H9 (cell line): ENCODE measurements around the gene THSD4. TPM values are rescaled to one million over a fixed set of nuclear protein-coding genes. Genes with fewer than 3 reads are reported as not detected.

Experiments
- DNase-seq: peaks from one replicate; pipeline ENCODE4 v3.0.0-alpha.2; 2017
- H2AFZ ChIP-seq: one replicate; pipeline ENCODE4 v1.6.1; 2013; ENCODE audit warnings: mild to moderate bottlenecking, low read length, control low read depth, moderate library complexity
- H2AK5ac ChIP-seq: 2 replicates; pipeline ENCODE4 v1.6.1; 2013; ENCODE audit warnings: low read length, control low read depth, mixed read lengths; ENCODE audit not compliant: insufficient read length
- H2BK120ac ChIP-seq: one replicate; pipeline ENCODE4 v1.6.1; 2013; ENCODE audit warnings: low read depth, mild to moderate bottlenecking, low read length, control low read depth, inconsistent platforms; ENCODE audit not compliant: poor library complexity, severe bottlenecking
- H2BK12ac ChIP-seq: 2 replicates; pipeline ENCODE4 v1.6.1; 2013; ENCODE audit warnings: low read length, control low read depth, mixed read lengths, low read depth; ENCODE audit not compliant: insufficient read length
- H2BK15ac ChIP-seq: 2 replicates; pipeline ENCODE4 v1.6.1; 2013; ENCODE audit warnings: low read depth, low read length, control low read depth
- H2BK20ac ChIP-seq: one replicate; pipeline ENCODE4 v1.6.1; 2013; ENCODE audit warnings: low read depth, mild to moderate bottlenecking, low read length, control low read depth, inconsistent platforms; ENCODE audit not compliant: poor library complexity, severe bottlenecking
- H2BK5ac ChIP-seq: 2 replicates; pipeline ENCODE4 v1.6.1; 2013; ENCODE audit warnings: low read length, control low read depth, mixed read lengths; ENCODE audit not compliant: insufficient read length
- H3K14ac ChIP-seq: 2 replicates; pipeline ENCODE4 v1.6.1; 2013; ENCODE audit warnings: low read length, control low read depth; ENCODE audit not compliant: insufficient read depth
- H3K18ac ChIP-seq: 2 replicates; pipeline ENCODE4 v1.6.1; 2013; ENCODE audit warnings: low read depth, mild to moderate bottlenecking, mixed read lengths, low read length, control low read depth; ENCODE audit not compliant: insufficient read length
- H3K23ac ChIP-seq: 2 replicates; pipeline ENCODE4 v1.6.1; 2013; ENCODE audit warnings: low read length, control low read depth, mixed read lengths, low read depth; ENCODE audit not compliant: insufficient read length
- H3K23me2 ChIP-seq: 2 replicates; pipeline ENCODE4 v1.6.1; 2013; ENCODE audit warnings: low read depth, mild to moderate bottlenecking, mixed read lengths, low read length, control low read depth; ENCODE audit not compliant: insufficient read length, poor library complexity, severe bottlenecking
- H3K27ac ChIP-seq: 2 replicates; pipeline ENCODE4 v1.5.1; 2013; ENCODE audit warnings: low read length, control low read depth, mixed read lengths, low read depth; ENCODE audit not compliant: insufficient read length
- H3K27me3 ChIP-seq: 2 replicates; pipeline ENCODE4 v1.6.1; 2013; ENCODE audit warnings: low read length, control low read depth, inconsistent platforms; ENCODE audit not compliant: insufficient read depth
- H3K4ac ChIP-seq: 2 replicates; pipeline ENCODE4 v1.6.1; 2013; ENCODE audit warnings: low read depth, mild to moderate bottlenecking, control low read depth, inconsistent platforms, low read length, moderate library complexity
- H3K4me1 ChIP-seq: 2 replicates; pipeline ENCODE4 v1.6.1; 2013; ENCODE audit warnings: low read length, control low read depth, inconsistent platforms; ENCODE audit not compliant: insufficient read depth
- H3K4me2 ChIP-seq: 2 replicates; pipeline ENCODE4 v1.6.1; 2013; ENCODE audit warnings: low read length, control low read depth, mixed read lengths; ENCODE audit not compliant: insufficient read length, insufficient read depth
- H3K56ac ChIP-seq: 2 replicates; pipeline ENCODE4 v1.6.1; 2013; ENCODE audit warnings: low read depth, mild to moderate bottlenecking, mixed read lengths, low read length, control low read depth; ENCODE audit not compliant: insufficient read length
- H3K79me1 ChIP-seq: 2 replicates; pipeline ENCODE4 v1.6.1; 2013; ENCODE audit warnings: low read depth, mild to moderate bottlenecking, moderate library complexity, low read length, control low read depth, inconsistent platforms; ENCODE audit not compliant: insufficient read depth, poor library complexity, severe bottlenecking
- H3K79me2 ChIP-seq: 2 replicates; pipeline ENCODE4 v1.6.1; 2013; ENCODE audit warnings: low read length, control low read depth, inconsistent platforms; ENCODE audit not compliant: insufficient read depth
- H3K9ac ChIP-seq: 2 replicates; pipeline ENCODE4 v1.6.1; 2013; ENCODE audit warnings: low read length, control low read depth, mixed read lengths; ENCODE audit not compliant: insufficient read length; ENCODE audit errors: extremely low read depth
- H3K9me3 ChIP-seq: one replicate; pipeline ENCODE4 v1.6.1; 2013; ENCODE audit warnings: low read depth, low read length, inconsistent platforms; ENCODE audit not compliant: control insufficient read depth
- H3T11ph ChIP-seq: one replicate; pipeline ENCODE4 v1.6.1; 2013; ENCODE audit warnings: mild to moderate bottlenecking, low read length, control low read depth, inconsistent platforms
- H4K20me1 ChIP-seq: one replicate; pipeline ENCODE4 v1.6.1; 2013; ENCODE audit not compliant: control insufficient read depth, insufficient read length, insufficient read depth
- H4K5ac ChIP-seq: 2 replicates; pipeline ENCODE4 v1.6.1; 2013; ENCODE audit warnings: low read depth, mild to moderate bottlenecking, mixed read lengths, low read length, control low read depth; ENCODE audit not compliant: insufficient read length
- H4K8ac ChIP-seq: replicated peaks from 2 replicates; pipeline ENCODE4 v1.6.1; 2013; ENCODE audit warnings: low read length, control low read depth, mixed read lengths, low read depth; ENCODE audit not compliant: insufficient read length
- H4K91ac ChIP-seq: 2 replicates; pipeline ENCODE4 v1.6.1; 2013; ENCODE audit warnings: low read depth, mild to moderate bottlenecking, moderate library complexity, mixed read lengths, low read length, control low read depth; ENCODE audit not compliant: insufficient read length
- H3K27ac Mint-ChIP-seq, 3 experiments: 2 replicates in 2 of 3; 3 replicates in 1 of 3; pipeline ENCODE4 v1.8.0; 2020 to 2021; ENCODE audit warnings: mixed read lengths in 3 of 3, mild to moderate bottlenecking in 1 of 3, moderate library complexity in 1 of 3
- H3K27me3 Mint-ChIP-seq: 2 replicates; pipeline ENCODE4 v1.8.0; 2021; ENCODE audit warnings: low read depth, mild to moderate bottlenecking, moderate library complexity, mixed read lengths
- H3K36me3 Mint-ChIP-seq, 3 experiments: 2 replicates in 2 of 3; 3 replicates in 1 of 3; pipeline ENCODE4 v1.8.0; 2020 to 2021; ENCODE audit warnings: low read depth in 3 of 3, mixed read lengths in 3 of 3; ENCODE audit not compliant: insufficient read depth in 1 of 3
- H3K4me1 Mint-ChIP-seq, 2 experiments: 2 replicates each; pipeline ENCODE4 v1.8.0; 2020; ENCODE audit warnings: mixed read lengths in 2 of 2
- H3K4me3 Mint-ChIP-seq, 2 experiments: 2 replicates in 1 of 2; 3 replicates in 1 of 2; pipeline ENCODE4 v1.8.0; 2020 to 2021; ENCODE audit warnings: mild to moderate bottlenecking in 2 of 2, mixed read lengths in 2 of 2, moderate library complexity in 1 of 2
- H3K9me3 Mint-ChIP-seq, 2 experiments: 2 replicates in 1 of 2; 3 replicates in 1 of 2; pipeline ENCODE4 v1.8.0; 2020; ENCODE audit warnings: mild to moderate bottlenecking in 2 of 2, mixed read lengths in 2 of 2, moderate library complexity in 1 of 2
- WGBS: extraction: QIAGEN DNeasy Blood & Tissue Kit; methylation state at CpG from one replicate; pipeline ENCODE4 v1.1.7; 2013; ENCODE audit warnings: missing lambda C conversion rate, low lambda C conversion rate, mixed read lengths; ENCODE audit not compliant: insufficient read length; ENCODE audit errors: extremely low coverage; 5-methylcytosine and 5-hydroxymethylcytosine counted together
- total RNA-seq: library from RNA; stranded (reverse); gene quantifications from 2 replicates; pipeline ENCODE4 v1.2.1, GENCODE V29; 2021
- TF ChIP-seq, protein P1 (sequence below): fragments of 200-600 bp; sonication (generic); conservative IDR thresholded peaks from 3 replicates; pipeline ENCODE4 v1.8.0; 2021; ENCODE audit warnings: antibody characterized with exemption, mild to moderate bottlenecking

The THSD4 gene
- total RNA-seq, 1 experiment from 2014 or later: 5.5 TPM

DNA sequence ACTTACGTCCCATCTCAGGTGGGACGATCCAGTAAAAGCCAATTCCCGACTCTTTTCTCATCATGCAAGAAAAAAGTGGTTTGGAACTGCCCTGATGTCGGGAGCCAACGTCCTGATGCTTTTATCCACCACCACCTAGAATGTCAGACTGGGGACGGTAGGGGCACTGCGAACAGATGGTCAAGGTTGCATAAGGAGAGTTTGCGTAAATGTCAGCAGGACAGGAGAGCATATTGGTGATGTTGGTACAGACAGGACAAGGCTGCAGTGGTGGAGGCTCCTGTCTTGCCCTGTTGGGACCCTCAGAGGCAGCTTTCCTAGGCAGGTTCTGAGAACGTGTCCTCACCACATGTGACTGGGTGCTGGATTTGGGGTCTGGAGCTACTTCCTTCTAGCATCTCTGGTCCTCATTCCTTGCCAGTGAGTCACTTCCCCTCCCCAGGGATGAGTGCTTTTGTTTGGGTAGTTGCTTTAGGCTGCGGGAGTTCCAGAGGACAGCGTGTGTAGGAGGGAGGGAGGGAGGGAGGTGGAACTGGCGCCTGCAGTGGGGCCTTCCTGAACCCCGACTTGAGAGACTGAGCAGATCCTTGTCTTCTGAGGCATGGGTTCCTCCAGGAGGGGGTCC lies 21.0 kb downstream of the THSD4 start:
- Histone ChIP-seq H4K5ac (no peak overlapping the region), H3K9ac (no peak overlapping the region), H4K91ac (no peak overlapping the region), H3K4ac (no peak overlapping the region), H2BK15ac (no peak overlapping the region), H3K14ac (no peak overlapping the region), H2BK12ac (no peak overlapping the region), H4K20me1 (no peaks in the 10 kb centered on the region), H3K23ac (no peak overlapping the region), H4K8ac (no peak overlapping the region), H2BK120ac (no peak overlapping the region), H3K27ac (no peak overlapping the region), H2AK5ac (no peak overlapping the region), H2BK5ac (no peak overlapping the region), H3K56ac (no peak overlapping the region), H3K79me1 (no peaks in the 10 kb centered on the region), H3K27me3 (no peaks in the 10 kb centered on the region; the same call in 1 of the 2 replicates), H3K4me2 (no peak overlapping the region), H2BK20ac (no peak overlapping the region), H3K9me3 (no peaks in the 10 kb centered on the region), H3K79me2 (no peaks in the 10 kb centered on the region), H3K18ac (no peak overlapping the region), H3K4me1 (no peaks in the 10 kb centered on the region; the same call in 1 of the 2 replicates), H2AFZ (no peak overlapping the region), H3K23me2 (no peaks in the 10 kb centered on the region), H3T11ph (no peak overlapping the region)
- H3K27me3 Mint-ChIP-seq: no peaks in the 10 kb centered on the region
- peaks cover 0 to 5% (median 3%) of the 10 kb centered on the region in 3 experiments; a peak in 3 of 7 replicates for H3K36me3 Mint-ChIP-seq
- peak; percentile 69 for DNase-seq
- no CpG with 5 or more reads among the region's 13 CpGs for WGBS
- peaks cover 21 to 25% of the 10 kb centered on the region in 2 experiments for H3K4me1 Mint-ChIP-seq
- H3K4me3 Mint-ChIP-seq: no peak overlapping the region
- TF ChIP-seq, protein P1, sequence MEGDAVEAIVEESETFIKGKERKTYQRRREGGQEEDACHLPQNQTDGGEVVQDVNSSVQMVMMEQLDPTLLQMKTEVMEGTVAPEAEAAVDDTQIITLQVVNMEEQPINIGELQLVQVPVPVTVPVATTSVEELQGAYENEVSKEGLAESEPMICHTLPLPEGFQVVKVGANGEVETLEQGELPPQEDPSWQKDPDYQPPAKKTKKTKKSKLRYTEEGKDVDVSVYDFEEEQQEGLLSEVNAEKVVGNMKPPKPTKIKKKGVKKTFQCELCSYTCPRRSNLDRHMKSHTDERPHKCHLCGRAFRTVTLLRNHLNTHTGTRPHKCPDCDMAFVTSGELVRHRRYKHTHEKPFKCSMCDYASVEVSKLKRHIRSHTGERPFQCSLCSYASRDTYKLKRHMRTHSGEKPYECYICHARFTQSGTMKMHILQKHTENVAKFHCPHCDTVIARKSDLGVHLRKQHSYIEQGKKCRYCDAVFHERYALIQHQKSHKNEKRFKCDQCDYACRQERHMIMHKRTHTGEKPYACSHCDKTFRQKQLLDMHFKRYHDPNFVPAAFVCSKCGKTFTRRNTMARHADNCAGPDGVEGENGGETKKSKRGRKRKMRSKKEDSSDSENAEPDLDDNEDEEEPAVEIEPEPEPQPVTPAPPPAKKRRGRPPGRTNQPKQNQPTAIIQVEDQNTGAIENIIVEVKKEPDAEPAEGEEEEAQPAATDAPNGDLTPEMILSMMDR: no peak
- peak overlapping the region in 1 of 3 experiments; percentile 12; a peak in 1 of 7 replicates for H3K27ac Mint-ChIP-seq
- no peaks in the 10 kb centered on the region; a peak in 1 of 5 replicates for H3K9me3 Mint-ChIP-seq
